ENCODE results near the gene FAM83E. TPM values are rescaled to one million over a fixed set of nuclear protein-coding genes. Genes with fewer than 3 reads are reported as not detected.

Gene FAM83E
- total RNA-seq, 6 experiments from 2014 or later: 0.22 to 0.37 TPM; not detected in 4

GRCh38 chr19:48638831-48639381, 24.0 kb upstream of the FAM83E start:
- no peaks in the 10 kb centered on the region for H3K36me3 ChIP-seq
- DNase-seq (peak in 2 of 3 donors; percentile 39 to 57), ATAC-seq (no peak)
- intact Hi-C loops (cut with DNase I): no loop called here
- H3K27ac ChIP-seq: peak overlapping the region in 1 of 3 donors; percentile 88
- H3K27me3 ChIP-seq: no peaks in the 10 kb centered on the region
- H3K9me3 ChIP-seq: no peaks in the 10 kb centered on the region
- no peak overlapping the region for H3K4me3 ChIP-seq
- WGBS (ENCODE audit: insufficient coverage, low coverage, low lambda C conversion rate, missing lambda C conversion rate): 65% methylated on average over 11 of the region's 16 CpGs
- TF ChIP-seq POLR2A (IDR thresholded peaks at IDR 0.05) (no peak), CTCF (IDR thresholded peaks at IDR 0.05) (no peak)
- H3K4me1 ChIP-seq: peaks cover 0 to 19% (median 7%) of the 10 kb centered on the region in 4 donors

GRCh38 chr19:48637948-48638830, 23.3 kb upstream of the FAM83E start:
- 7% methylated on average over 21 of the region's 29 CpGs for WGBS (ENCODE audit: insufficient coverage, low coverage, low lambda C conversion rate, missing lambda C conversion rate)
- TF ChIP-seq CTCF (IDR thresholded peaks at IDR 0.05) (no peak), POLR2A (IDR thresholded peaks at IDR 0.05) (peak; percentile 54)
- intact Hi-C loops (cut with DNase I): no loop called here
- Histone ChIP-seq H3K27ac (peak overlapping the region; percentile 87 to 97 (median 88)), H3K36me3 (no peaks in the 10 kb centered on the region), H3K4me3 (peak overlapping the region; percentile 18 to 74 (median 72)), H3K9me3 (no peaks in the 10 kb centered on the region), H3K4me1 (peaks cover 0 to 26% (median 14%) of the 10 kb centered on the region in 4 donors), H3K27me3 (no peaks in the 10 kb centered on the region)
- DNase-seq (peak; percentile 65 to 90 (median 77)), ATAC-seq (peak; percentile 19 to 56 (median 46))

DNA sequence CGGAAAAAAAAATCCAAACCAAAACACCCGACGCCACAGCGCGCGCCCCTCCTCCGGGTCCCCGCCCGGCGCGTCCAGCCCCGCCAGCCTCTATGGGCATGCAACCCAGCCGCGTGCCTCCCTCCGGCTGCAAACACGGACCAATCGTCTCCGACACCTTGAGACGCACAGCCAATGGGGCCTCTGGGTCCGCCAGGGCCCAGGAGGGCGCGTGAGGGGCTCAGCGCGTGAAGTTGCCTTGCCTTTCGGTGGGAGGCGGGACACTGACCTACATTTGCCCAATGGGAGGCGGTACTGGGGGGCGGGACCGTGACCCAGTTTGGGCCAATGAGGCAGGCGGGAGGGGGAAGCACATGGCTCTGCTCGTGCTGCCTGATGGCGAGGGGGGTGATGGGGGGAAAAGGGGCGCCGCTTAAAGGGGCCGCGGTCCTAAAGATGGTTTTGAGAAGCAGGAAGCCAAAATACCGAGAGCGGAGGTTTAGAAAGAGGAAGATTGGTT, 22.6 kb upstream of the FAM83E start:
- no peak for TF ChIP-seq CTCF (IDR thresholded peaks at IDR 0.05)
- no peak for TF ChIP-seq POLR2A (IDR thresholded peaks at IDR 0.05)
- DNase-seq: peak; percentile 96 to 100 (median 98)
- WGBS (ENCODE audit: insufficient coverage, low coverage, low lambda C conversion rate, missing lambda C conversion rate): 0% methylated on average over 24 of the region's 38 CpGs
- Histone ChIP-seq H3K36me3 (no peaks in the 10 kb centered on the region), H3K4me1 (peaks cover 0 to 31% (median 18%) of the 10 kb centered on the region in 4 donors), H3K9me3 (no peaks in the 10 kb centered on the region), H3K27me3 (no peaks in the 10 kb centered on the region), H3K27ac (peak overlapping the region; percentile 87 to 97 (median 88)), H3K4me3 (peak overlapping the region; percentile 18 to 74 (median 72))
- intact Hi-C loops (cut with DNase I): no loop called here
- ATAC-seq: peak; percentile 51 to 75 (median 68)

GRCh38 chr19:48636859-48637448, 22.1 kb upstream of the FAM83E start, which contains the start of gene DBP:
DBP (minus strand) TSS chr19:48637379; CDS start chr19:48636994, 385 bp downstream.
- Histone ChIP-seq H3K9me3 (no peaks in the 10 kb centered on the region), H3K27me3 (no peaks in the 10 kb centered on the region), H3K36me3 (no peaks in the 10 kb centered on the region), H3K4me3 (peak within 1 kb of the TSS; percentile 62 to 74 (median 72)), H3K4me1 (peaks cover 0 to 31% (median 18%) of the 10 kb centered on the region in 4 donors), H3K27ac (peak within 1 kb of the TSS; percentile 87 to 97 (median 88))
- ATAC-seq (peak; percentile 1 to 12 (median 6)), DNase-seq (peak; percentile 63 to 77 (median 71))
- WGBS (ENCODE audit: insufficient coverage, low coverage, low lambda C conversion rate, missing lambda C conversion rate): no CpG with 5 or more reads among the region's 40 CpGs
- intact Hi-C loops (cut with DNase I): no loop called here
- TF ChIP-seq CTCF (IDR thresholded peaks at IDR 0.05): no peak
- peak; percentile 14 for TF ChIP-seq POLR2A (IDR thresholded peaks at IDR 0.05)

Data from right lobe of liver (tissue), 6 donors.